OCI-LY1 (cell line): ENCODE data around the gene KCNMB4.

Source experiments
- H2AFZ ChIP-seq: fragments of 200-600 bp; sonication (generic), shearing (Covaris generic); 2 replicates; pipeline ENCODE4 v1.6.0; 2014; ENCODE audit warnings: antibody characterized with exemption, mild to moderate bottlenecking, low read length
- H3F3A ChIP-seq: fragments of 200-600 bp; sonication (generic), shearing (Covaris generic); 2 replicates; pipeline ENCODE4 v1.6.0; 2014; ENCODE audit warnings: mild to moderate bottlenecking, antibody characterized with exemption, low read length, moderate library complexity; ENCODE audit not compliant: insufficient read depth
- H3K27ac ChIP-seq: fragments of 200-600 bp; sonication (generic); 2 replicates; pipeline ENCODE4 v1.5.1; 2014; ENCODE audit warnings: low read length, mixed run types, mild to moderate bottlenecking, low read depth; ENCODE audit not compliant: poor library complexity, severe bottlenecking
- H3K27me3 ChIP-seq: fragments of 200-600 bp; sonication (generic); 2 replicates; pipeline ENCODE4 v1.6.0; 2014; ENCODE audit warnings: antibody characterized with exemption, mild to moderate bottlenecking, low read length, moderate library complexity; ENCODE audit not compliant: insufficient read depth
- H3K36me3 ChIP-seq: fragments of 200-600 bp; sonication (generic); 2 replicates; pipeline ENCODE4 v1.6.1; 2014; ENCODE audit warnings: mild to moderate bottlenecking, antibody characterized with exemption, low read length, moderate library complexity, mixed read lengths; ENCODE audit not compliant: insufficient read depth
- H3K4me1 ChIP-seq: fragments of 200-600 bp; sonication (generic); 2 replicates; pipeline ENCODE4 v1.5.1; 2014; ENCODE audit warnings: mild to moderate bottlenecking, low read length, moderate library complexity; ENCODE audit not compliant: insufficient read depth, severe bottlenecking
- H3K4me2 ChIP-seq: fragments of 200-600 bp; sonication (generic), shearing (Covaris generic); 2 replicates; pipeline ENCODE4 v1.6.1; 2014; ENCODE audit warnings: low read length
- H3K4me3 ChIP-seq: fragments of 200-600 bp; sonication (generic); 2 replicates; pipeline ENCODE4 v1.5.1; 2014; ENCODE audit warnings: low read length, low read depth, mild to moderate bottlenecking, mixed read lengths; ENCODE audit not compliant: poor library complexity, severe bottlenecking
- H3K79me2 ChIP-seq: fragments of 200-600 bp; shearing (Covaris generic); 2 replicates; pipeline ENCODE4 v1.6.1; 2016; ENCODE audit warnings: mixed run types, low read length, mixed read lengths; ENCODE audit not compliant: insufficient read depth
- H3K9ac ChIP-seq: fragments of 200-600 bp; sonication (generic), shearing (Covaris generic); 2 replicates; pipeline ENCODE4 v1.6.1; 2014; ENCODE audit warnings: mild to moderate bottlenecking, low read length, mixed read lengths
- H3K9me2 ChIP-seq: fragments of 200-600 bp; sonication (generic), shearing (Covaris generic); 2 replicates; pipeline ENCODE4 v1.6.1; 2014; ENCODE audit warnings: low read depth, mild to moderate bottlenecking, low read length, mixed read lengths
- H3K9me3 ChIP-seq: fragments of 200-600 bp; shearing (Covaris generic); 2 replicates; pipeline ENCODE4 v1.6.1; 2014; ENCODE audit warnings: low read length, mixed read lengths
- H4K20me1 ChIP-seq: fragments of 200-600 bp; sonication (generic), shearing (Covaris generic); 2 replicates; pipeline ENCODE4 v1.6.0; 2016; ENCODE audit warnings: mild to moderate bottlenecking, low read length; ENCODE audit not compliant: insufficient read depth
- CTCF ChIP-seq: fragments of 200-600 bp; sonication (generic), shearing (Covaris generic); IDR thresholded peaks from 2 replicates; pipeline ENCODE4 v1.5.1; 2017; ENCODE audit warnings: mild to moderate bottlenecking, antibody characterized with exemption, low read length, moderate library complexity, mixed read lengths
- EZH2 ChIP-seq: fragments of 200-600 bp; sonication (generic), shearing (Covaris generic); IDR thresholded peaks from 2 replicates; pipeline ENCODE4 v1.8.0; 2017; ENCODE audit warnings: borderline replicate concordance, mixed run types, mild to moderate bottlenecking, antibody characterized with exemption, low read length, moderate library complexity, mixed read lengths

The KCNMB4 gene

DNA sequence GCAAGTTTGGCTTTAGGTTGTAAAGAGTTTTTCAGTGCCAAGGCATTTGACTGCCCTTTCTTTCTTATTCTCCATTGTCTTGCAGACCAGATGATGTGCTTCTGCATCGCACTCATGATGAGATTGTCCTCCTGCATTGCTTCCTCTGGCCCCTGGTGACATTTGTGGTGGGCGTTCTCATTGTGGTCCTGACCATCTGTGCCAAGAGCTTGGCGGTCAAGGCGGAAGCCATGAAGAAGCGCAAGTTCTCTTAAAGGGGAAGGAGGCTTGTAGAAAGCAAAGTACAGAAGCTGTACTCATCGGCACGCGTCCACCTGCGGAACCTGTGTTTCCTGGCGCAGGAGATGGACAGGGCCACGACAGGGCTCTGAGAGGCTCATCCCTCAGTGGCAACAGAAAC, 64.3 kb downstream of the KCNMB4 start:
- Histone ChIP-seq H2AFZ (no peak overlapping the region), H3K4me1 (no peaks in the 10 kb centered on the region), H3K9ac (no peak overlapping the region), H3F3A (no peaks in the 10 kb centered on the region; the same call in 1 of the 2 replicates), H3K9me3 (no peaks in the 10 kb centered on the region), H3K4me2 (no peak overlapping the region), H3K36me3 (peaks cover 34% of the 10 kb centered on the region), H3K4me3 (no peak overlapping the region), H3K27me3 (no peaks in the 10 kb centered on the region), H4K20me1 (no peaks in the 10 kb centered on the region), H3K27ac (no peak overlapping the region), H3K9me2 (no peaks in the 10 kb centered on the region), H3K79me2 (no peaks in the 10 kb centered on the region)
- TF ChIP-seq EZH2 (no peak), CTCF (no peak)

DNA sequence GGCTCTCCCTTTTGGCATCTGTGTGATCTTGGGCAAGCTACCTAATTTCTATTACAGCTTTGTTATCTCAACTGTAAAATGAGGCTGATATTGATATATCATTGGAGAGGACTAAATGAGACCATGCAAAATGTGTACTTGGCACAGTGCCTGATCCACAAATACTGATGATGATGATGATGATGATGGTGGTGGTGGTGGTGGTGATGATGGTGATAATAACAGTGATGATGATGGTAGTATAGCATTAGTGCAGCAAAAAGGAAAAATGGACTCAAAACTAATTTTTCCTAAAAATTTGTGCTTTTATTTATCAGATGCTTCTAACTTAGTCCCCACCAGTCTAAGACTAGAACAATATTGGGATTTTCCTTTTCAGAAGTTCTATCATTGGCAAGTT, 70.7 kb downstream of the KCNMB4 start:
- TF ChIP-seq EZH2 (no peak), CTCF (no peak)
- no peak overlapping the region for H3K9ac ChIP-seq
- no peak overlapping the region for H2AFZ ChIP-seq
- no peak overlapping the region for H3K4me2 ChIP-seq
- H3K79me2 ChIP-seq: no peaks in the 10 kb centered on the region
- H3K27ac ChIP-seq: no peak overlapping the region
- H3K9me2 ChIP-seq: no peaks in the 10 kb centered on the region; the same call in 1 of the 2 replicates
- no peak overlapping the region for H3K4me3 ChIP-seq
- no peaks in the 10 kb centered on the region for H4K20me1 ChIP-seq
- no peaks in the 10 kb centered on the region for H3K4me1 ChIP-seq
- H3K27me3 ChIP-seq: no peaks in the 10 kb centered on the region
- no peaks in the 10 kb centered on the region for H3F3A ChIP-seq
- H3K36me3 ChIP-seq: peaks cover 14% of the 10 kb centered on the region
- no peaks in the 10 kb centered on the region for H3K9me3 ChIP-seq

- TF ChIP-seq CTCF: no peak
- TF ChIP-seq EZH2: no peak
- H3K4me3 ChIP-seq: no peak overlapping the region
- no peaks in the 10 kb centered on the region for H3K79me2 ChIP-seq
- no peaks in the 10 kb centered on the region for H4K20me1 ChIP-seq
- no peak overlapping the region for H3K9ac ChIP-seq
- H3K4me1 ChIP-seq: no peaks in the 10 kb centered on the region
- no peaks in the 10 kb centered on the region; the same call in 1 of the 2 replicates for H3K36me3 ChIP-seq
- H3F3A ChIP-seq: no peaks in the 10 kb centered on the region
- no peak overlapping the region for H2AFZ ChIP-seq
- no peaks in the 10 kb centered on the region; the same call in 1 of the 2 replicates for H3K9me2 ChIP-seq
- no peaks in the 10 kb centered on the region for H3K9me3 ChIP-seq
- no peak overlapping the region for H3K27ac ChIP-seq
- H3K4me2 ChIP-seq: no peak overlapping the region
- no peaks in the 10 kb centered on the region for H3K27me3 ChIP-seq
These were observed 77.1 kb downstream of the KCNMB4 start for GRCh38 chr12:70443062-70443673.
